Endothelial cell of umbilical vein (primary cell): ENCODE data around the gene KDM4C. TPM values are rescaled to one million over a fixed set of nuclear protein-coding genes. Genes with fewer than 3 reads are reported as not detected.

Experiments
- BruUV-seq: library from RNA; stranded (reverse); fragments of 400-500 nt; replicated peaks from 2 replicates; lab custom pipeline; 2021; lab: Mats Ljungman, UMichigan
- CTCF ChIA-PET: fragments of 300-600, 350-600 bp; sonication (Branson Sonifier 250); formaldehyde crosslinking; loops from one replicate; lab custom pipeline; 2021; ENCODE audit warnings: antibody characterized with exemption, inconsistent platforms; lab: Charles Lee
- POLR2A ChIA-PET: fragments of 300-600, 350-600 bp; sonication (Branson Sonifier 250); formaldehyde crosslinking; loops from one replicate; lab custom pipeline; 2021; ENCODE audit warnings: antibody characterized with exemption, inconsistent platforms; lab: Charles Lee
- DNase-seq: peaks from one replicate; pipeline ENCODE4 v3.0.0-alpha.2; 2011; ENCODE audit warnings: low read depth, low spot score
- FAIRE-seq: peaks from 2 replicates; lab custom pipeline; 2011; peaks lifted over from hg19 to GRCh38; lab: Jason Lieb, UNC
- H2AFZ ChIP-seq: 2 replicates; pipeline ENCODE4 v1.6.0; 2012; ENCODE audit warnings: low read depth, low read length, control low read depth, inconsistent platforms
- H3K27ac ChIP-seq: 2 replicates; pipeline ENCODE4 v1.5.1; 2011; ENCODE audit warnings: low read depth, mild to moderate bottlenecking, control low read depth, low read length, moderate library complexity; ENCODE audit not compliant: insufficient read depth
- H3K27me3 ChIP-seq, 2 experiments: 2 replicates each; pipeline versions ENCODE4 v1.6.0 to v1.6.1; 2011; ENCODE audit warnings: low read length in 2 of 2, mixed read lengths in 1 of 2; ENCODE audit not compliant: control insufficient read depth in 2 of 2, insufficient read depth in 2 of 2
- H3K36me3 ChIP-seq, 2 experiments: 2 replicates in 1 of 2; 3 replicates in 1 of 2; pipeline ENCODE4 v1.5.1; 2011; ENCODE audit warnings: low read length in 2 of 2, mild to moderate bottlenecking in 1 of 2, moderate library complexity in 1 of 2; ENCODE audit not compliant: control insufficient read depth in 2 of 2, insufficient read depth in 2 of 2; ENCODE audit errors: extremely low read depth in 1 of 2
- H3K4me1 ChIP-seq: 3 replicates; pipeline ENCODE4 v1.5.1; 2011; ENCODE audit warnings: mild to moderate bottlenecking, low read length; ENCODE audit not compliant: control insufficient read depth, insufficient read depth; ENCODE audit errors: extremely low read depth
- H3K4me2 ChIP-seq: 2 replicates; pipeline ENCODE4 v1.6.1; 2011; ENCODE audit warnings: low read length, control low read depth, mixed read lengths; ENCODE audit not compliant: insufficient read depth
- H3K4me3 ChIP-seq, 3 experiments: fragments of 200-600 bp in 1 of 3; sonication (generic), shearing (Covaris generic) in 1 of 3; replicated peaks in 1 of 3; 2 replicates each; pipeline ENCODE4 v1.5.1; 2011 to 2016; ENCODE audit warnings: control low read depth in 3 of 3, low read length in 3 of 3, mild to moderate bottlenecking in 2 of 3, inconsistent platforms in 1 of 3, low read depth in 1 of 3, moderate library complexity in 1 of 3; ENCODE audit not compliant: insufficient read depth in 1 of 3
- H3K79me2 ChIP-seq: 2 replicates; pipeline ENCODE4 v1.6.0; 2012; ENCODE audit warnings: low read length, inconsistent platforms; ENCODE audit not compliant: control insufficient read depth, insufficient read depth
- H3K9ac ChIP-seq: replicated peaks from 2 replicates; pipeline ENCODE3; 2011; ENCODE audit warnings: low read length, control low read depth; ENCODE audit not compliant: insufficient read depth; ENCODE audit errors: extremely low read depth
- H3K9me1 ChIP-seq: replicated peaks from 3 replicates; pipeline ENCODE4 v1.6.0; 2011; ENCODE audit warnings: mild to moderate bottlenecking, low read length; ENCODE audit not compliant: control insufficient read depth, insufficient read depth; ENCODE audit errors: extremely low read depth
- H3K9me3 ChIP-seq: replicated peaks from 2 replicates; pipeline ENCODE4 v1.5.1; 2012; ENCODE audit warnings: low read length, inconsistent platforms; ENCODE audit not compliant: control insufficient read depth, insufficient read depth
- H4K20me1 ChIP-seq: replicated peaks from 2 replicates; pipeline ENCODE3; 2011; ENCODE audit warnings: mild to moderate bottlenecking, low read length; ENCODE audit not compliant: control insufficient read depth, insufficient read depth; ENCODE audit errors: extremely low read depth
- CTCF ChIP-seq, 2 donors: IDR thresholded peaks; 1 replicate in 1 of 2; 2 replicates in 1 of 2; pipeline ENCODE4 v1.5.1; 2011; ENCODE audit warnings: low read length in 2 of 2, mild to moderate bottlenecking in 2 of 2, moderate library complexity in 2 of 2, control low read depth in 1 of 2, inconsistent platforms in 1 of 2, low read depth in 1 of 2; ENCODE audit not compliant: insufficient read depth in 1 of 2; ENCODE audit errors: extremely low read depth in 1 of 2
- EZH2 ChIP-seq: IDR thresholded peaks from 2 replicates; pipeline ENCODE4 v1.6.1; 2012; ENCODE audit warnings: borderline replicate concordance, low read depth, mild to moderate bottlenecking, moderate library complexity, low read length, inconsistent platforms; ENCODE audit not compliant: severe bottlenecking
- FOS ChIP-seq: IDR thresholded peaks from 2 replicates; pipeline ENCODE4 v1.6.1; 2011; ENCODE audit warnings: mild to moderate bottlenecking, low read length, moderate library complexity, borderline replicate concordance; ENCODE audit not compliant: insufficient read depth
- GATA2 ChIP-seq: IDR thresholded peaks from 2 replicates; pipeline ENCODE4 v1.7.0; 2011; ENCODE audit warnings: low read depth, mild to moderate bottlenecking, moderate library complexity, mixed read lengths, low read length; ENCODE audit not compliant: insufficient read length, insufficient read depth
- JUN ChIP-seq: IDR thresholded peaks from 2 replicates; pipeline ENCODE4 v1.6.1; 2011; ENCODE audit warnings: borderline replicate concordance, low read depth; ENCODE audit not compliant: insufficient read length, insufficient read depth
- MAX ChIP-seq: IDR thresholded peaks from 2 replicates; pipeline ENCODE4 v1.6.1; 2011; ENCODE audit not compliant: insufficient read depth, insufficient read length
- MYC ChIP-seq: IDR thresholded peaks from one replicate; pipeline ENCODE4 v1.6.1; 2011; ENCODE audit warnings: mild to moderate bottlenecking, low read depth, low read length
- POLR2A ChIP-seq: IDR thresholded peaks from 2 replicates; pipeline ENCODE4 v1.6.1; 2012; ENCODE audit warnings: low read depth, mild to moderate bottlenecking, control low read depth, low read length
- POLR2AphosphoS5 ChIP-seq: IDR thresholded peaks from 2 replicates; pipeline ENCODE4 v1.6.1; 2012; ENCODE audit warnings: low read depth, mild to moderate bottlenecking, control low read depth, low read length, moderate library complexity; ENCODE audit not compliant: insufficient read depth
- dilution Hi-C: fragments of 300-500 bp; cut with MboI; formaldehyde crosslinking; loops from one replicate; pipeline ENCODE4 v1.15.0; 2019; ENCODE audit warnings: low sequenced_read_pairs; ENCODE audit not compliant: extremely low pct_ligation_motif_present
- intact Hi-C: fragments of 100-400 bp; cut with micrococcal nuclease; formaldehyde crosslinking; loops from one replicate; pipeline ENCODE4 v1.10.0; 2022
- polyA plus RNA-seq, 4 experiments: library from polyadenylated mRNA; depleted of rRNA in 3 of 4; stranded (reverse) in 3 of 4; unstranded in 1 of 4; fragments of >200 nt; gene quantifications; 2 replicates each; pipeline versions ENCODE4 v1.2.1 to v1.2.3, GENCODE V29; 2011 to 2012; ENCODE audit warnings: missing spikeins in 1 of 4
- total RNA-seq: library from RNA; stranded (reverse); gene quantifications from 2 replicates; pipeline ENCODE4 v1.2.3, GENCODE V29; 2021

The KDM4C gene
- total and polyA plus RNA-seq, 2 donors (not counting 3 experiments of a cell fraction or from before 2014, with no cell fraction given): 5.4 to 15.0 TPM

GRCh38 chr9:7083192-7083591, 325.4 kb downstream of the KDM4C start:
- DNase-seq (no peak), FAIRE-seq (no peak)
- ChIA-PET POLR2A (no interaction called here), CTCF (no interaction called here)
- Histone ChIP-seq H3K4me2 (no peak overlapping the region), H2AFZ (no peak overlapping the region), H3K9me3 (no peaks in the 10 kb centered on the region), H3K27ac (no peak overlapping the region), H4K20me1 (no peaks in the 10 kb centered on the region), H3K9ac (no peak overlapping the region), H3K79me2 (no peaks in the 10 kb centered on the region), H3K4me1 (no peaks in the 10 kb centered on the region), H3K4me3 (no peak overlapping the region), H3K9me1 (no peaks in the 10 kb centered on the region), H3K36me3 (no peaks in the 10 kb centered on the region), H3K27me3 (no peaks in the 10 kb centered on the region)
- dilution Hi-C loops: no loop called here
- no TSS peak for BruUV-seq
- intact Hi-C loops: no loop called here
- TF ChIP-seq CTCF (IDR thresholded peaks at IDR 0.05; ENCODE audit: extremely low read depth in 1 of 2, insufficient read depth in 1 of 2, low read depth in 1 of 2, low read length in 2 of 2) (no peak), EZH2 (no peak), FOS (no peak), MAX (no peak), GATA2 (no peak), JUN (no peak), POLR2A (no peak), MYC (no peak), POLR2AphosphoS5 (no peak)
